Measurements from ENCODE around the gene SMIM1. TPM values are rescaled to one million over a fixed set of nuclear protein-coding genes. Genes with fewer than 3 reads are reported as not detected.

The SMIM1 gene
- total and polyA plus RNA-seq, 9 of the 15 experiments (the other 6 are each of a cell fraction or from before 2014, with no cell fraction given) = 2.3 to 125 (median 24.3) TPM

- TF ChIP-seq RFX7 (CRISPR knock-in tag; IDR thresholded peaks at IDR 0.05) (no peak), E2F6 (IDR thresholded peaks at IDR 0.05; ENCODE audit: borderline replicate concordance in 1 of 2, extremely low read depth in 1 of 2, insufficient read depth in 1 of 2, insufficient read length in 1 of 2, low read depth in 1 of 2, low read length in 1 of 2, poor library complexity in 1 of 2, severe bottlenecking in 1 of 2) (peak; percentile 94 to 95), GABPB2 (CRISPR knock-in tag; conservative IDR thresholded peaks at IDR 0.05) (no peak), ZNF644 (tag; IDR thresholded peaks at IDR 0.05; ENCODE audit: low read depth) (no peak), CBX5 (IDR thresholded peaks at IDR 0.05; ENCODE audit: borderline replicate concordance, low read depth) (no peak), POLR2G (IDR thresholded peaks at IDR 0.05; ENCODE audit: low read depth, low read length) (peak; percentile 62), ZNF197 (CRISPR knock-in tag; IDR thresholded peaks at IDR 0.05; ENCODE audit: low read depth) (0 out of 2 replicates have a peak, but pooled peaks have one; percentile 22), CCAR2 (IDR thresholded peaks at IDR 0.05; ENCODE audit: low read depth, low read length) (no peak), ETV5 (CRISPR knock-in tag; IDR thresholded peaks at IDR 0.05; ENCODE audit: low read depth) (no peak; the same call in 1 of the 2 replicates), ZFP91 (CRISPR knock-in tag; IDR thresholded peaks at IDR 0.05) (peak; percentile 60; the same call in 1 of the 2 replicates), ZNF143 (CRISPR knock-in tag; IDR thresholded peaks at IDR 0.05) (no peak), ZSCAN29 (IDR thresholded peaks at IDR 0.05) (peak; percentile 39; the same call in 1 of the 2 replicates), ZFP36 (IDR thresholded peaks at IDR 0.05; ENCODE audit: low read depth, low read length, partially characterized antibody) (no peak), GABPB1 (CRISPR knock-in tag; IDR thresholded peaks at IDR 0.05) (peak; percentile 75; the same call in 1 of the 2 replicates), SREBF1 (IDR thresholded peaks at IDR 0.05; ENCODE audit: borderline replicate concordance, low read depth, low read length) (no peak), ELK3 (CRISPR knock-in tag; IDR thresholded peaks at IDR 0.05) (no peak), DNMT1 (IDR thresholded peaks at IDR 0.05) (no peak), RBBP5 (IDR thresholded peaks at IDR 0.05; ENCODE audit: borderline replicate concordance, insufficient read depth, low read length, poor library complexity, severe bottlenecking) (no peak), ZFP30 (CRISPR knock-in tag; IDR thresholded peaks at IDR 0.05; ENCODE audit: borderline replicate concordance) (no peak), ZNF134 (CRISPR knock-in tag; conservative IDR thresholded peaks at IDR 0.05) (peak; percentile 91), PKNOX1 (IDR thresholded peaks at IDR 0.05) (0 out of 2 replicates have a peak, but pooled peaks have one; percentile 6)
These were observed 3.1 kb downstream of the SMIM1 start (continued) for GRCh38 chr1:3775490-3776230.
